Endodermal cell (in vitro differentiated cells): ENCODE measurements around the gene QSOX2. TPM values are rescaled to one million over a fixed set of nuclear protein-coding genes. Genes with fewer than 3 reads are reported as not detected.

Source experiments
- DNase-seq: peaks from one replicate; pipeline ENCODE4 v3.0.0-alpha.2; 2017
- H3K27ac ChIP-seq: 2 replicates; pipeline ENCODE4 v1.5.1; 2013; ENCODE audit warnings: mild to moderate bottlenecking, low read depth, low read length, moderate library complexity
- H3K27me3 ChIP-seq: 2 replicates; pipeline ENCODE4 v1.6.1; 2013; ENCODE audit warnings: mild to moderate bottlenecking, low read length, moderate library complexity; ENCODE audit not compliant: insufficient read depth, control insufficient read depth, poor library complexity, severe bottlenecking
- H3K36me3 ChIP-seq: 2 replicates; pipeline ENCODE4 v1.7.0; 2013; ENCODE audit warnings: mild to moderate bottlenecking, low read length, moderate library complexity; ENCODE audit not compliant: control insufficient read depth, insufficient read depth
- H3K4me1 ChIP-seq: one replicate; pipeline ENCODE4 v1.7.0; 2013; ENCODE audit warnings: low read length; ENCODE audit not compliant: control insufficient read depth, insufficient read depth
- H3K4me3 ChIP-seq: 2 replicates; pipeline ENCODE4 v1.5.1; 2013; ENCODE audit warnings: mild to moderate bottlenecking, low read length, moderate library complexity
- H3K9ac ChIP-seq: 2 replicates; pipeline ENCODE4 v1.6.1; 2013; ENCODE audit warnings: mild to moderate bottlenecking, low read length, moderate library complexity; ENCODE audit not compliant: poor library complexity, severe bottlenecking; ENCODE audit errors: extremely low read depth
- H3K9me3 ChIP-seq: 2 replicates; pipeline ENCODE4 v1.6.1; 2013; ENCODE audit warnings: mild to moderate bottlenecking, low read length, moderate library complexity; ENCODE audit not compliant: control insufficient read depth
- H3K27ac Mint-ChIP-seq: 2 replicates; pipeline ENCODE4 v1.8.0; 2020; ENCODE audit warnings: mixed read lengths
- H3K27me3 Mint-ChIP-seq: 2 replicates; pipeline ENCODE4 v1.8.0; 2021; ENCODE audit warnings: mild to moderate bottlenecking, mixed read lengths; ENCODE audit not compliant: insufficient read depth
- H3K36me3 Mint-ChIP-seq: 2 replicates; pipeline ENCODE4 v1.8.0; 2020; ENCODE audit warnings: low read depth, mixed read lengths
- H3K4me1 Mint-ChIP-seq: 2 replicates; pipeline ENCODE4 v1.8.0; 2020; ENCODE audit warnings: mixed read lengths
- H3K4me3 Mint-ChIP-seq: 2 replicates; pipeline ENCODE4 v1.8.0; 2020; ENCODE audit warnings: mild to moderate bottlenecking, moderate library complexity, mixed read lengths
- H3K9me3 Mint-ChIP-seq: 2 replicates; pipeline ENCODE4 v1.8.0; 2020; ENCODE audit warnings: mild to moderate bottlenecking, mixed read lengths
- CTCF ChIP-seq: fragments of 200-600 bp; sonication (generic); conservative IDR thresholded peaks from 2 replicates; pipeline ENCODE4 v1.5.0; 2021; ENCODE audit warnings: antibody characterized with exemption, mild to moderate bottlenecking
- WGBS, 2 experiments: methylation state at CpG; one replicate each; pipeline versions ENCODE4 v1.1.5 to v1.1.7; 2013; ENCODE audit warnings: missing lambda C conversion rate in 2 of 2, mixed read lengths in 1 of 2; ENCODE audit not compliant: insufficient coverage in 1 of 2, insufficient read length in 1 of 2; 5-methylcytosine and 5-hydroxymethylcytosine counted together
- total RNA-seq, 2 donors: library from RNA; stranded (reverse); fragmentation: NEBNext Ultra II Directional in 1 of 2; extraction: Animal tissue kit (Norgen Biotek cat#: 25700) in 1 of 2; gene quantifications; 2 replicates in 1 of 2; 3 replicates in 1 of 2; pipeline ENCODE4 v1.2.1, GENCODE V29; 2021

QSOX2 gene
- total RNA-seq, 2 donors from 2014 or later: 22.0 to 26.3 TPM

- no peaks in the 10 kb centered on the region for H3K27me3 ChIP-seq
- Mint-ChIP-seq H3K9me3 (no peaks in the 10 kb centered on the region), H3K27me3 (no peaks in the 10 kb centered on the region), H3K4me3 (no peak overlapping the region), H3K27ac (no peak overlapping the region), H3K4me1 (no peaks in the 10 kb centered on the region), H3K36me3 (no peaks in the 10 kb centered on the region)
- no peak overlapping the region for H3K27ac ChIP-seq
- no peak for DNase-seq
- WGBS, 2 experiments: 83 to 86% methylated on average over 9 to 22 of the region's 22 CpGs
- no peaks in the 10 kb centered on the region for H3K9me3 ChIP-seq
- no peak overlapping the region for H3K4me3 ChIP-seq
- no peaks in the 10 kb centered on the region for H3K36me3 ChIP-seq
- H3K9ac ChIP-seq: no peak overlapping the region
- TF ChIP-seq CTCF: no peak
- H3K4me1 ChIP-seq: no peaks in the 10 kb centered on the region
These were observed 38.7 kb upstream of the QSOX2 start for GRCh38 chr9:136284311-136284710.

GRCh38 chr9:136283291-136284235 lies 38.0 kb upstream of the QSOX2 start:
- 57 to 58% methylated on average over 23 to 32 of the region's 32 CpGs for WGBS, 2 experiments

GRCh38 chr9:136282272-136282861 lies 36.8 kb upstream of the QSOX2 start:
- Histone ChIP-seq H3K27me3 (no peaks in the 10 kb centered on the region), H3K27ac (no peak overlapping the region), H3K4me1 (no peaks in the 10 kb centered on the region), H3K9me3 (no peaks in the 10 kb centered on the region), H3K4me3 (no peak overlapping the region), H3K9ac (no peak overlapping the region), H3K36me3 (no peaks in the 10 kb centered on the region)
- Mint-ChIP-seq H3K9me3 (no peaks in the 10 kb centered on the region), H3K4me3 (no peak overlapping the region), H3K36me3 (no peaks in the 10 kb centered on the region), H3K27me3 (no peaks in the 10 kb centered on the region), H3K4me1 (no peaks in the 10 kb centered on the region), H3K27ac (no peak overlapping the region)
- no peak for DNase-seq
- WGBS, 2 experiments: 92 to 95% methylated on average over 10 to 14 of the region's 14 CpGs
- TF ChIP-seq CTCF: no peak

More at GRCh38 chr9:136283291-136284235, 38.0 kb upstream of the QSOX2 start:
- Mint-ChIP-seq H3K36me3 (no peaks in the 10 kb centered on the region), H3K4me1 (no peaks in the 10 kb centered on the region), H3K27me3 (no peaks in the 10 kb centered on the region), H3K9me3 (no peaks in the 10 kb centered on the region), H3K4me3 (no peak overlapping the region), H3K27ac (no peak overlapping the region)
- Histone ChIP-seq H3K36me3 (no peaks in the 10 kb centered on the region), H3K9ac (no peak overlapping the region), H3K4me1 (no peaks in the 10 kb centered on the region), H3K9me3 (no peaks in the 10 kb centered on the region), H3K27me3 (no peaks in the 10 kb centered on the region), H3K27ac (no peak overlapping the region), H3K4me3 (no peak overlapping the region)
- DNase-seq: peak; percentile 96
- peak; percentile 90 for TF ChIP-seq CTCF
